Activated CD4-positive, alpha-beta T cell treated with anti-CD3 and anti-CD28 coated beads for 24 hours (primary cell): ENCODE results near the gene GAR1.
"Not testable (repeated sequence)": the region's sequence is repeated elsewhere in the genome, so short reads cannot be mapped to it uniquely, and the experiment has no call there.

ENCODE experiments used
- DNase-seq, 2 donors: peaks; one replicate each; pipeline ENCODE4 v3.0.0-alpha.2; 2020; ENCODE audit warnings: low read depth in 2 of 2

Gene GAR1

GRCh38 chr4:109846395-109847098 lies 31.0 kb downstream of the GAR1 start:
- DNase-seq = no peak

DNA sequence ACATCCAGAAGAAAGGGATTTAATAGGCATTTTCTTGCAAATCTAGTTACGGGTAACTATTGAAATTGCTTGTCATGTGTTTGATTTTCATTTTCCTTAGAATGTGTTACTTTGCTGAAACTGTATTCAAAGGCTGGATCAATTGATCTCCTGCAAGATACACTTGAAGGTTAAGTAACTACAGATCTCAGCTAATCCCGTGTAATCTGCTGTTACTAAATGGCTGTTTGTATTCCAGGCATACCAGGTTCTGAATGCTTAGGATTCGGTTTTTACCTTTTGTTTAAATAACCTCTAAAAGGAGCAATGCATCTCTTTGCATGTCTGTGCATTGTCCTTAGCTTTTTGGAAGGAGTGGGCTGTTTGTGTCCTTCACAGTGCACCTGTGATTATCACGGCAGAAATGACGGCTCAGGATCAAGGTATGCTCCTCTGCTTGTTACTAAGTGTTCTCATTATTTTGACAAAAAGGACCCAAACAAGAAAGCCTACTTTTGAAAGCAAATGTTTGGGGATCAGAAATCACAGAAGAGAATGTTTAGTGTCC lies 32.4 kb downstream of the GAR1 start, which contains the start of gene LRIT3:
TSS of gene LRIT3 (plus strand) at position 212 of the 547 bp plus-strand sequence. CDS start at position 307, 95 bp downstream.
- DNase-seq = no peak

DNA sequence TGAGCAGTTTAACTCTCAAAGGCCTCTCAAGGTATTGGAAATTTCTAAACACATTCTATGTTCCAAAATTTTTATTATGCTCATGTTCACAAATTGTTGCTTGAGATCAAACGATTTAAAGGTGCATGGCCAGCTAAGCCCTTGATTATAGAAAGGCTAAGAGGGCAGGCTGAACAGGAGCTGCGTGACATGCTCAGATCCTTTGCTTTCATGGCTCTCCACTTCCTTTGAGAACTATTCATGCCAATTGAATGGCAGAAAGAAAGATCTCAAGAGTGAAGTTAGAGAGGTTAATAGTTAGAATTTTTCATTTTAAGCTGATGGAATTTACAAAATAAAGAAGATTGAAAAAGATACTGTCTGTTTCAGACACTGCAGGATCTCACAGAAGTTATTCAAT lies 32.9 kb downstream of the GAR1 start:
- DNase-seq = no peak

DNA sequence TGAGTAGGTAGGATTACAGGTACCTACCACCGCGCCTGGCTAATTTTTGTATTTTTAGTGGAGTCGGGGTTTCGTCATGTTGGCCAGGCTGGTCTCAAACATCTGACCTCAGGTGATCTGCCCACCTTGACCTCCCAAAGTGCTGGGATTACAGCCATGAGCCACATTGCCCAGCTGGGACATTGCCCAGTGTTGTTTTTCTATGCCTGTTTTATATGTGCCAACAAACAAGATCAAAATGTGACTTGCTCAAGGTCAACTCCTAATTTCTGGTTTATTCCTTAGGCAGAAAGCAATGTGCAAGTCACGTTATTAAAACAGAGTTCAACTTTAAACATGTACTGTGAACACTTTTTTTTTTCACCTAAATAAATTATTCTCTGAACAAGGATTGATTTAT lies 35.0 kb downstream of the GAR1 start:
- no peak for DNase-seq

DNA sequence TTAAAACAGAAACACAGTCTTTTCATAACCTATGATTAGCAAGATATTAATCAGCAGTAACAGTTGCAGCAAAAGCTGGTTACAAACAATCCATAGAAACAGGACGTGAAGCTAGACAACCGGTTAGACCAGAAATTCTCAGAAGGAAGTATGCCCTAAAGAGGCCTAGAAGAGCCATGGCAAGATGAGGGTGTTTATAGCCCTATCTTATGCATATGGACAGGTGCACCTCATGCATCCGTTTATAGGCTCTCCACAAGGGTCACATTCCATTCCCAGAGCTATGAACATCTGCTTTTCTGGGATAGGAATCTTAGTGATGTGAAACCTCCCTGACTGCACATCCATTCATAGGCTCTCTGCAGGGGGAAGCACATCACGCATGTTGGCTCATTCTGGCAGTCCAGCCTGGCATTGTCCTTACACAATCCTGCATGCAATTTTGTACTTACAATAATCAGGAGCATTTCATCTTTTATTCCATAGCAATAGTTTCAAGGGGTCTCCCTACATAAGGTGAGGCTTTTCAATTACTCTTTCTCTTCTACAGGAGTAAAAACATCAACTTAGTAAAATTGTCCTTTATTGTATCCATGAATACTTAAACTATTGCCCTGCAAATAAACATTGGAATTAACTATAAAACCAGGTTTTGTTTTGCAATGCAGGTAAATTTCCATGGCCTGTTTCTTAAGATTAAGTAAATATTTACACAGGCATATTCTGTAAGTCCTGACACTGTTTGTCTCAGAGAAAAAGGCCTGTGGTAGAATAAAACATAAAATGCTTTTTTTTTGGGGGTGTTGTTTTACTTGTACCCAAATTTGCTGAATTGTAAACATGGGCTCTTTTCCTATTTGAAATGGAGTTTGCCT lies 44.1 kb downstream of the GAR1 start:
- not testable (repeated sequence) for DNase-seq

- DNase-seq = no peak
Observed at GRCh38 chr4:109861271-109861670, 45.7 kb downstream of the GAR1 start.

GRCh38 chr4:109861916-109862511 lies 46.5 kb downstream of the GAR1 start:
- DNase-seq = no peak

DNA sequence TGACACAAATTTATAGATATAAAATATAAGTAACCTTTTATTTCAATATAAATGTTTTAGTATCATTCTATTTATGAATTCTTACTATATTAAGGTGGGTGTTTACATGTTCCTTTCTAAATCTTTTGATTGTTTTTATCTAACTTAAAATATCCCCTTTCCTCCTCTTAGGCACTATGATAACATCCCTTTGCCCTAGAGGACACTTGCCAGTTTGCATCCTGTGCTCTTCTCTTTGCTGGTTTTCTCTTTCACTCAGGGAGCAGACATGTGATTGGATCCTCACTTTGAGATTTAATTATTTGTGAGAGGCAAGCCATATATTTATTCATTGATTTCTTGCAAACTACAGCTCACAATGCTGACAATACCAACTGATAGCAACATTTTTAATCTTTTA lies 48.6 kb downstream of the GAR1 start:
- no peak for DNase-seq

DNA sequence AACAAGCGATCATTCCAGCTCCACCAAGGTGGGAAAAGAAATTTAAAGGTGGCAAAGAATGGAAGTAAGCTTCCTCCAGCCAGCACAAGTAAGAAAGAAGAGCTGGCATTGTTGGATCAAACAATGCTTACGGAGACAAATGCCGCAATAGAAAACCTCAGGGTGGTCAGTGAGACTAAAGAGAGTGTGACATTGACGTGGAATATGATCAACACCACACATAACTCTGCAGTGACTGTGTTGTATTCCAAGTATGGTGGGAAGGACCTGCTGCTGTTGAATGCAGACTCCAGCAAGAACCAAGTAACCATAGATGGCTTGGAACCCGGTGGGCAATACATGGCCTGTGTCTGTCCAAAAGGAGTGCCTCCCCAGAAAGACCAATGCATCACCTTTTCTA lies 54.5 kb downstream of the GAR1 start:
- DNase-seq = no peak

GRCh38 chr4:109872065-109872464 lies 56.5 kb downstream of the GAR1 start:
- DNase-seq = no peak

DNA sequence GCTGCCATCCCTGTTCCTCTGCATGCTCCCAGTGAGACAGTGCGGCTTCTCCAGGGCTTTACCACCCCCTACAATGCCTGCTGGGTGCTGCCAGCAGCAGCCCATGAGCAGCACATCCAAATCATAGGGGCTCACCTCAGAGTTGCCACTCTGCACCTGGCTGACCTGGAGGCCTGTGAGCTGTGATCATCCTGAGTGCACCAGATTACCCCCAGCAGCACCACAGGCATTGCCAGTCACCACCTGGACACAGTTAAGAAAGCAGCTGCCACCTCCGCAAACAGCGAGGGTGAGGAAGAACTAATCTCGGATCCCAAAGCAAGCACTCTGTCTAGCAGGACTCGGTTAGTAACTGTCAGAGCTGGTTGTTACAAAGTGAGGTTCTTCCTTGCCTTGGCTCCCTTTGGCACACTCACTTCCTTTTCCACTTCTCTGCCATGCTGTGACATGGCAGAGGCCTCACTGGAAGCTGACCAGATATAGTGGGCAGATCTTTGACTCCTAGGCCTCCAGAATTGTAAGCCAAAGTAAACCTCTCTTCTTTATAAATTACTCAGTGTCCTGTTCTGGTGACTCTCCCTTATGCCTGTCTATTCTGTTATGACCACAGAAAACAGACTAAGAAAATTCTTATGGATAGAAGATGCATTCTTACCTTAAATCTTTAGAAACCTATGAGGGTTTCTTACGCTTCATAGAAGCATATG lies 57.5 kb downstream of the GAR1 start:
- no peak for DNase-seq

DNA sequence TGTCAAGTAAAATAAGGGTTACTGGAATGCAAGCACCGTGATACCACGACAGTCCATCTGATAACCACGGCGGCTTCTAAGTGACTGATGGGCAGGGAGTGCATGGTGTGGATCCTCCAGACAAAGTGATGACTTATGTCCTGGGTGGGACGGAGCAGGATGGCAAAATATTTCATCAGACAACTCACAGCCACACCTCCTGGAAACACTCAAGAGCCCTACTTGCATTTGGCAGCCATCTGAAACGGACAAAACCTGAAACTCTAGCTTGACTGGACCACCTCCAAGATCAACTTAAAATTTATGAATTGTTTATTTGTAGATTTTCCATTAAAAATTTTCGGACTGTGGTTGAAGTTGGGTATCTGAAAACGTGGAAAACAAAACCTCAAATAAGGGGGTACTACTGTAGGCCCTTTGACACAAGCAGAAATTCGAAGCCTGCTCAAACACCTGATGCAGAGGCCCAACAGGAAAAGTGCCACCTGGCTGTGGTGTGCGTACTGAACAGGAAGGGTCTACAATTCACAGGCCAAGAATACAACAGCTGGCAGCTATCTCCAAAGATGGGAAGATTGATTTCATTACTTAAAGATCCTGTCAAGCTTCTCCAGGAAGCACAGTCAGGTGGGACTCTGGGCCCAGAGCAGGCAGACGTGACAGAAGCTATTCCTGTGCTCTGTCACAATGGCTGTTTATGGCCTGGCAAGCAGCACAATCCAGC lies 58.4 kb downstream of the GAR1 start:
- DNase-seq = no peak
